Activated CD4-positive, CD25-positive, alpha-beta regulatory T cell treated with anti-CD3 and anti-CD28 coated beads, Interleukin-2, amount 50 U/mL, for 72 hours (primary cell): ENCODE data around the gene IL21R.
"Not testable (repeated sequence)": the region's sequence is repeated elsewhere in the genome, so short reads cannot be mapped to it uniquely, and the experiment has no call there.

Experiments used
- DNase-seq: peaks from one replicate; pipeline ENCODE4 v3.0.0; 2021

The IL21R gene

DNA sequence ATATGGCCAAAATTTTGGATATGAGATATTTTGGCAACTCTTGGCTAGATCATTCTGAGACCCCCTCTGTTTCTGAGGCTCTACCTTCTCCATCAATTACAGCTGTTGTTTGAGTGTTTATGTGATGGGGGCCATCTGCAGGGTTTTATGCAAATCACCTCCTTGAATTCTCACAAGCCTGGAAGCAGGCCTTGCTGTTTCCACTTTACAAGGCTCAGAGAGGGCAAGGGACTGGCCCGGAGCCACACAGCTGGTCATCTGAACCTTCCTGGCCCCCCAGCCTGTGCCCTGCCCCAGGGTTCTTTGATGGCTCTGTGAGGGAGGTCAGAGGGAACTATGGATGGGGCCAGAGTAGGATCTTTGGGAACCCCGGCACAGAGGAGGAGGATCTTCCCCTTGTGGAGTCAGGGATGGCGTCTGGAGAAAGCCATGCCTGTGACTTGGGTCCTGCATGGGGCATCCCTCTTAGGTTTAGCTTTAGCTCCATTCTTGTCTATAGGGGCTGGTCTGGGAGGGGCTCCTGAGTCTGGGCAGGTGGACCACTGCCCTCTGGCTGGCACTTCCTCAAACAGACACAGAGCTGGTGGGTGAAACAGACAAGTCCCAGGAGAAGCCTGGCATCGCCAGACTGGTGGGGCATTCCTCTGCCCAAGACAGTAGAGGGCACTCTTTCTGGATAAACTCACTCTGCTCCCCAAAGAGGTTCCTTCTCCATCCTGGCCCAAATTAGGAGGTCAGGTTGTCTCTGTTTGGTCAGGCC is 26.2 kb downstream of the IL21R start:
- DNase-seq = peak; percentile 27

DNA sequence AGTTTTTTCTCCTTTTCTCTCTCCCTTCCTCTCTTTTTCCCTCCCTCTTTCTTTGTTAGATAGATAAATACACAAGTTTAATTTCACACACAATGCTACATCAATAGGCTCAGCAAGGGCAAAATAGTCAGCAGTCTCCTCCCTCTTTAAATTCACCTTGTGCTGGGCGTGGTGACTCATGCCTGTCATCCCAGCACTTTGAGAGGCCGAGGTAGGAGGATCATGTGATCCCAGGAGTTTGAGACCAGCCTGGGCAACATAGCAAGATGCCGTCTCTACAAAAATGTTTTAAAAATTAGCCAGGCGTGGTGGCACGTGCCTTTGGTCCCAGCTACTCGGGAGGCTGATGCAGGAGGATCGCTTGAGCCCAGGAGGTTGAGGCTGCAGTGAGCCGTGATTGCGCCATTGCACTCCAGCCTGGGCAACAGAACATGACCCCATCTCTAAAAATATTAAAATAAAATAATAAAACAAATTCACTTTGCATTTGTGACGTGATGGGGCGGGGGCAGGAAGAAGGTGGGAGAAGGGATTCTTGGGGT is 27.4 kb downstream of the IL21R start:
- DNase-seq = no peak

DNA sequence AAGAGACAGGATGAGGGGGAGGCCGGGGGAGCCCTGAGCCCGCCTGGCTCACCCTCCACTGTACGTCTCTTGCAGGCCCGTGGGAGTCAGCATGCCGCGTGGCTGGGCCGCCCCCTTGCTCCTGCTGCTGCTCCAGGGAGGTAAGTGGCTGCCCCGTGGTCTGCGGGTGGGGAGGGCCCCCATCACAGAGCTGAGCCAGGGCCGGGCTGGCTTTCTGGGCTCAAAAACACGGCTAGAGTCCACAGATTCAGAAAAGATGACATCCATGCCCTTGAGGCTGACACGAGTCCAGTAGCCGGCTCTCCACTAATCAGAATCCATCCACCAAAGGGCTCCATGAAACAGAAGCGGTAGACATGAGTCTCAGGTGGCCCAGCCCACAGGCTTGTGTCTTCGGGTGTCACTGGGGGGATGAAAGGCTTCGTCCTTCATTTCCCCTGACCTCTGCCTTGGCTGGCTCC is 28.0 kb downstream of the IL21R start:
- DNase-seq = peak; percentile 30

DNA sequence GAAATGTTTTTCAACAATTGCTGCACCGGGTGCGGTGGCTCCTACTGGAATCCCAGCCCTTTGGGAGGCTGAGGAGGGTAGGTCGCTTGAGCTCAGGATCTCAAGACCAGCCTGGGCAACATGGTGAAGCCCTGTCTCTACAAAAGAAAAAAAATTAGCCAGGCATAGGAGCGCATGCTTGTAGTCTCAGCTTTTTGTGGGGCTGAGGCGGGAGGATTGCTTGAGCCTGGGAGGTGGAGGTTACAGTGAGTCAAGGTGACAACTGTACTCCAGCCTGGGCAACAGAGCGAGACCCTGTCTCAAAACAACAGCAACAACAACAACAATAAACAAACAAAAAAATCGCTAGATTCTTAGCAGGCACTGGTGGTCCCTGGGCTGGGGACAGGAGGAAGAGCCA is 28.5 kb downstream of the IL21R start:
- DNase-seq = no peak

DNA sequence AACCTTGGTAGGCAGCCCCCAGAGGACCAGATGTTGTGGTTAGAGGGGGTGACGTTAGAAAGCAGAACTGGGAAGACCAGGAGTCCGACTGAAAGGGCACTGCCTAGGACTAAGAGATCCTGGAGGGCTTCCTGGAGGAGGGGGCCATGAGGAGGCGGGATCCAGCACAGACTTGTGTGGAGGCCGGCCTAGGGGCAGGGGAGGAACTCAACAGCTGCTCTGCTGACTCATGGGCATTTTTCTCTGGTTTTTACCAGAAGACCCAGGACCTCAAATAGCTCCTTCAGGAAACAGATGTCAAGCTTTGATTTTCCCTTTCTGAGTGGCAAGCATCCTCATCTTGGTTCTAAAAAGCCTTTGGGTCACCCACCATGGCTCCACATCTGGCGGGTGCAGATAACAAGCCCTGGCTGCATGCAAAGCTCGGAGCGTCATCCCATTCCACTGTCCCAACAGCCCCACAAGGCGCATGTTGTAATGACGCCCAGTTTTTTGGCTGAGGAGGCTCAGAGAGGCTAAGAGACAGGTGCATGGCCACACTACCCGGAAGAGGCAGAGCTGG is 29.0 kb downstream of the IL21R start:
- peak; percentile 29 for DNase-seq

DNA sequence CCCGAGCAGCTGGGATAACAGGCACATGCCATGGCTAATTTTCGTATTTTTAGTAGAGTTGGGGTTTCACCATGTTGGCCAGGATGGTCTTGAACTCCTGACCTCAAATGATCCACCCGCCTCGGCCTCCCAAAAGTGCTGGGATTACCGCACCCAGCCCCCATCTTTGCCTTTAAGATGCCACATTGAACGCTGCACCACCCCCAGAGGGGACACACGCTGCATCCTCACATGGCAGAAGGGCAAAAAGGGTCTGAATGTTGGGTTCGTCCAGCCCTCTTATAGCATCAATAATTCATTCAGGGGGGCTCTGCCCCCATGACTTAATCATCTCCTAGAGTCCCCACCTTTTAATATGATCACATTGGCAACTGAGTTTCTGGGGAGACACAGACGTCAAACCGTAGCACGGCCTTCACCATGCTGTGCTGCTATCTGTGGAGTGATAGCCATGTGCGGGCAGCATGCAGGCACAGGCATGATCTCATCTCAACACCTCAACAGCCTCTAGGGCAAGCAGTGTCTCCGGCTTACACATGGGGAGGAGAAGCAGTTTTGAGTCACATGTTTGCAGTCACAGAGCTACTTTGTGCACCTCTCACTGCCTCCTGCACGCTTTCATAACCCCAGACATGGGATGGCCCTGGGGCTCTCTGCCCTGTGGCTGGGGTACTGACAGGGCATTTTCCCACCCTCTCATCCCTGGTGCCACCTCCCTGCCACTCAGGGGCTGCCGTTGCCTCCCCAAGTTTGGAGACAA is 30.0 kb downstream of the IL21R start:
- DNase-seq = peak; percentile 29

DNA sequence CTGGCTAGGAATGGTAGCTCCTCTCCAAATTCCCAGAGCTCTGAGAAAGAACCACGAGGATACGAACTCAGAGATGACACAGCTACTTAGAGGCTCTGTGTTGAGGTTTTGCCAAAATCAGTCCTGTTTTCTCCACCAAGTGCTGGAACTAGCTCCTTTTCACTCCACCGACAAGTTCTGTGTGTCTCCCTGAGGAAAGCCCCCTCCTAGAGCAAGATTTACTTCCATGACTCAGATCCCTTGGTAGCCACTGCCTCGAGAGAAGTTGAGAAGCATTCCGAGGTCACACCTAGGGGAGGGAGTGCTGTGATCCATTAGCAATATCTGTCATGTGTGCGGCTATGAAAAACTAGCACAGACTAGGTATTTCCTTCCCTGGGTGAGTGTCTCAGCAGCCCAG is 30.6 kb downstream of the IL21R start:
- no peak for DNase-seq

DNA sequence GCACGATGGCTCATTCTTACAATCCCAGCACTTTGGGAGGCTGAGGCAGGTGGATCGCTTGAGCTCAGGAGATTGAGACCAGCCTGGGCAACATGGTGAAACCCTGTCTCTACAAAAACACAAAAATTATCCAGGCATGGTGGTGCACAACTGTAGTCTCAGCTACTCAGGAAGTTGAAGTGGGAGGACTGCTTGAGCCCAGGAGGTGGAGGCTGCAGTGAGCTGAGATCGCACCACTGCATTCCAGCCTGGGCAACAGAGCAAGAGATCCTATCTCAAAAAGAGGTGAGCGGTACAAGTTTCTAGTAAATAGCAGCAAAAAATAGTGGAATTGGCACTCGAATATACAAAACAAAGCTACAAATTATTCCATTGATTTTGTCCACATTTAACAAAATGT is 31.2 kb downstream of the IL21R start:
- DNase-seq = not testable (repeated sequence)

DNA sequence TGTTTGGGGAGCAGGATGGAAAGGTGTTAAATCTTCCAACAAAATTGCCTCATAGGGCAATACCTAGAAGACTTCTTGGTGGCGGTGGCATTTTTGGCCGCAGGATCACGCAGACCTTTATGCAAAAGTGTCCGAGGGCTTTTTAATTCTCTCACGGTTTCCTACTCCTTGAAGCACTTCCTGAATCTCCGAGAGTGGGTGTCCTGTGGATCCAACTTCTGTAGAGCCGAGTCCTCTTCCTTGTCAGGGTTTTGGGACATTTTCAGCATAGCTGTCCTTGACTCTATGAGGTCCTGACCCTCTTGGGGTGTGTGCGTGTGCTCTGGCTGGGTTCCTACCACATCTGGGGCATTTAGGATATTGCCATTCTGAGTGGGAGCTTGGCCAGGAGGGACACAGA is 31.7 kb downstream of the IL21R start:
- DNase-seq = no peak

DNA sequence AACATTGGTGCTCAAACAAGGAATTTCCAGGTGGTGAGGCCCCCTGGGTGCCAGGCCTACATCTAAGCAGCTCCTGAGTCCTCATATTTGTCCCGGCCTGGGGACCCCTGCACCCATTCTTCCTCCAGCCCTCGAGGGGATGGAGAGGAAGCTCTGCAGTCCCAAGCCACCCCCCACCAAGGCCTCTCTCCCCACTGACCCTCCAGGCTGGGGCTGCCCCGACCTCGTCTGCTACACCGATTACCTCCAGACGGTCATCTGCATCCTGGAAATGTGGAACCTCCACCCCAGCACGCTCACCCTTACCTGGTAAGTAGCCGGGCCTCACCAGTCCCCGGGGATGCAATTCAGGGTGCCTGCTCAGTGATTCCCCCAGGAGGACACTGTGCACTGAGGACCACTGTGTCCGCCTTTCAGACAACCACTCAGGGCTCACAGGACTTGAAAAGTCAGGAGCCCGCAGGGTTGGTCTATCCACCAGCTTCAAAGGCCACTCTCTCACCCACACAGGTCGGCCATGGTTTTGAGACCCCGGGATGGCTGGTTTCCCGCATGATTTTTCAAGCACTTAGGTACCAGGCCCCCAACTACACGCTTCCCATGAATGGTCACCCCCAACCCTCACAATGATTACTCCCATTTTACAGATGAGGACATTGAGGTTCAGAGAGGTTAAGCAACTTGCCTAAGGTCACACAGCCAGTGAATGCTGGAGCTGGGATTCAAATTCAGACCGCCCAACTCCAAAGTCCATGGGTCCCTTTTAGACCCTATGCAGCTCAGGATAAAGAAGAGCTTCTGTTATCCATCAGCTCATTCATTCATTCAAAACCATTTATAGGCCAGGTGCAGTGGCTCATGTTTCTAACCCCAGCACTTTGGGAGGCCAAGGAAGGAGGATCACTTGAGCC is 32.4 kb downstream of the IL21R start:
- no peak for DNase-seq

DNA sequence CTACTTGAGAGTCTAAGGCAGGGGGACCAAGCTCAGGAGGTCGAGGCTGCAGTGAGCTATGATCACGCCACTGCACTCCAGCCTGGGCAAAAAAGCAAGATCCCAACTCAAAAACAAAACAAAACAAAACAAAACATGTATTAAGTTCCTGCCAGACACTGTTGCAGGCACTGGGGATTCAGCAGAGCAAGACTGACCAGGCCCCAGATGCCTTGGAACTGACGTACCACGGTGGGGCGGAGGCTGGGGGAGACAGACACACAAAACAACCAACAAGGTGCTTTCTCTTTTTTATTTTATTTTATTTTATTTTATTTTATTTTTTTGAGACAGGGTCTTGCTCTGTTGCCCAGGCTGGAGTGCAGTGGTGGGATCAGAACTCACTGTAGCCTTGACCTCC is 33.2 kb downstream of the IL21R start:
- not testable (repeated sequence) for DNase-seq

DNA sequence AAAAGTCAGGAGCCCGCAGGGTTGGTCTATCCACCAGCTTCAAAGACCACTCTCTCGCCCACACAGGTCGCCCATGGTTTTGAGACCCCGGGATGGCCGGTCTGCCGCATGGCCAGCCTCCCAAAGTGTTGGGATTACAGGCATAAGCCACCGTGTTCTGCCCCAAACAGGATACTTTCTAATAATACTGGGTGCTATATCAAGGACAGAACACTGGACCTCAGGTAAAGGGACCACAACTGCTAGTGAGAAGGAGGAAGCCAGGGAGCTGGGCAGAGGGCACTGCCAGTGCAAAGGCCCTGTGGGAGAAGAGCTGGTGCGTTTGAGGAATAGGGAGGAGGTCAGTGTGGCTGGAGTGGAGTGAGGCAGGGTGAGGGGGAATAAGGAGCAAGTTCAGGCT is 34.1 kb downstream of the IL21R start:
- DNase-seq = peak; percentile 27

DNA sequence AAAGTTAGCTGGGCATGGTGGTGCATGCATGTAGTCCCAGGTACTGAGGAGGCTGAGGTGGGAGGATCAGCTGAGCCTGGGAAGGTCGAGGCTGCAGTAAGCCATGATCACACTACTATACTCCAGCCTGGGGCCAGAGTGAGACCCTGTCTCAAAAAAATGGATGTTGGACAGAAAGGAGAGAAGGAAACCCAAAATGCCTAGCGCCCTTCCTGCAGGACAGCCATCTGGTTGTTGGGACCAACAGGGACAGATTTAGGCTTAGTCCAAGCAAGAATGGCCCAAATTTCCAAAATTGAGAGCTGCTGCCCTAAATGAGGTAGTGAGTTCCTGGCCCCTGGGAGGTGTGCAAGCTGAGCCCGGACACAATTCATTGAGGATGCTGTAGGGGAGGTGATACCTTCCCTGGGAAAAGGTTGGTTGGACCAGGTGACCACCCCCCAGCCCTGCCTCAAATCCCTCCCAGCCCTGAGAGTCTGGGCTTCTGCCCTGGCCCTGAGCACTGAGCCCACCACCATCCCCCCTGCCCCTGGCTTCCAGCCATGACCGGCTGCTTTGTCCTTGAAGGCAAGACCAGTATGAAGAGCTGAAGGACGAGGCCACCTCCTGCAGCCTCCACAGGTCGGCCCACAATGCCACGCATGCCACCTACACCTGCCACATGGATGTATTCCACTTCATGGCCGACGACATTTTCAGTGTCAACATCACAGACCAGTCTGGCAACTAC is 35.1 kb downstream of the IL21R start:
- peak; percentile 12 for DNase-seq

DNA sequence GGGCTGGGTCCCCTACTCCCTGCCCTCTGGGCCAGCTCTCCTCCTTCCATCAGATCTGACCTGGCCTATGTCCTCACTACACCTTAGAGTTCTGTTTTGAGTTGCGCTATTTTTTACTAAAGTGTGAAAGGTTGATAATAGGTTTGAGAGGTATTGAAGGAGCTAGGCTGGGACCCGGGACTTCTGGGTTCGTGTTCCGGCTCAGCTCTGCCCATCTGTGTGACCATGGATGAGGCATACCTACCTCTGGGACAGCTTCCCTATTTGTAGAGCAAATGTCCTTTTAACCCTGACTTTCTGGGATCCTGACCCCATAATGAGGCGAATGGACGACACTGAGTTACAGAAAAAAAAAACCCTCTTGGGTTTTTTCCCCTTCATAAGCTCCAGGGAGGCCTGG is 36.0 kb downstream of the IL21R start:
- DNase-seq = peak; percentile 9

DNA sequence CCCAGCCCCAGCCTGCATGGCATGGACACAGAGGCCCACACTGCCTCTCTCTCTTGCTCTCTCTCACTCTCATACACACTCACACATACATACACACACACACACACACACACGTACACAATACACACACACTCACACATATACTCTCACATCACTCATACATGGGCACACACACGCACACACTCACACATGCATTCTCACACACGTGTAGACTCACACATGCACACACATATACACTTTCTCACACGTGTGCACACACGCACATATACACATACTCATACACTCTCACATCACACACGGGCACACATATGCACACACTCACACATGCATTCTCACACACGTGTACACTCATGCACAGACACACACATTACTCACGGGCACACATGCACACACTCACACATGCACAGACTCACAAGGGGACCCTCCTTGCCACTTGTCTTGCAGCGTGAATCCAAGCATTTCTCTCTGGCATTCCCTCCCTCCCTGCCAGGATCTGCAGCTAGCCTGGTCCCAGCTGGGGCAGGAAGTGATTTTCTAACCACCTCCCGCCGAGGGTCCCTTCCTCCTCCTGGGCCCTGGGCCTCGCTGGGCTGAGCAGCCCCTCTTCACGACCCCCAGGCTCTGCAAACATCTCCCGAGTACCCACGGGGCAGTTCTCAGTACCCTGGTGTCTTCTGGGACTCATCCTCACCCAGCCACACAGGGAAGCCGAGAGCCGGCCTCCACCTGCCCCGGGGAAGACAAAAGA is 37.5 kb downstream of the IL21R start:
- DNase-seq = peak; percentile 21

DNA sequence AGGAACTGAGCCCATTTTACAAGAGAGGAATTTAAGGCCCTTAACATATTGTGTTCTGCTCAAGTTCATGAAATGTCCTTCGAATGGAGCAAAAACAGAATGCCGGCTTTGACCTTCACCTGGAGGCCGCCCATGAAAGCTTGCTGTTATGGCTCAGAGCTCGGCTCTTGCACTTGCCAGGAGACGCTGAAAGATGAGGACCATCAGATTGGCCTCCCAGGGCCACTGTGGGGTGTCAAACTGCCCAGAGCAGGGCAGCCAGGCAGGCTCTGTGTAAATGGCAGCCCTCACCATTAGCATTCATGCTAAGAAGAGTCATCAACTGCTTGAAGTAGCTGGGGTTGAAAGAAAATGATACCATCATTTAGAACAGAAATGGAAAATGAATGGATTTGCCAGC is 39.3 kb downstream of the IL21R start:
- DNase-seq = no peak

DNA sequence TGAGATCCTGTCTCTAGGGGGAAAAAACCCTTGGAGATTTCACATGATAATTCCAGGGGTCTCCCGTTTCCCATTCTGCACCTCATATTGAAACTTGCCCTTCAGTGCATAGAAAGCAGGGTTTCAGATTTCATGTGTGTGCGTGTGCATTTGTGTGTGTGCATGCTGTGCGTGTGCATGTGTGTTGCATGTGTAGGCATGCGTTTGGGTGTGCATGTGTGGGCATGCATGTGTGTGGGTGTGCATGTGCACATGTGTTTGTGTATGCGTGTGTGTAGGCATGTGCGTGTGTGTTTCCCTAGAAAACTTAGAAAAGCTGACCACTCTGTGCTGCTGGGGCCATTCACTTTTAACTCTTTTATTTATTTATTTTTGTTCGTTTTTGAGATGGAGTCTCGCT is 40.0 kb downstream of the IL21R start:
- no peak for DNase-seq

DNA sequence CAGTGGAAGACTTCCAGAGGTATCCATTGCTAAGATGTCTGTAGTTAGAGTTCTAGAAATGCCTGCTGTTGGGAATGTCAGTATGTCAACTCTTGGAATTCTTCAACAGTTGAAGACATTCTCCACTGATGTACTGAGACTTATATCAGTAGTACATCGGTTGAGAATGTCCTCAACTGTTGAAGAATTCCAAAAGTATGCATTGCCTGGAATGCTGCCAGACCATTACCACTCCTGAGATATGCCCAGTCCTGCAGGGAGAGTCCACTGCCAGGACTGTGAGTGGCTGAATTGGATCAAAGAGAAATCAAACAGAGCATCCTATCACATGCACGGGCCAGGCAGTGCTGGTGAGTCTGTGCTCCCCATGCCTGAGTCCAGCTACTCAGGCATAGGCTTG is 42.0 kb downstream of the IL21R start:
- DNase-seq = no peak

DNA sequence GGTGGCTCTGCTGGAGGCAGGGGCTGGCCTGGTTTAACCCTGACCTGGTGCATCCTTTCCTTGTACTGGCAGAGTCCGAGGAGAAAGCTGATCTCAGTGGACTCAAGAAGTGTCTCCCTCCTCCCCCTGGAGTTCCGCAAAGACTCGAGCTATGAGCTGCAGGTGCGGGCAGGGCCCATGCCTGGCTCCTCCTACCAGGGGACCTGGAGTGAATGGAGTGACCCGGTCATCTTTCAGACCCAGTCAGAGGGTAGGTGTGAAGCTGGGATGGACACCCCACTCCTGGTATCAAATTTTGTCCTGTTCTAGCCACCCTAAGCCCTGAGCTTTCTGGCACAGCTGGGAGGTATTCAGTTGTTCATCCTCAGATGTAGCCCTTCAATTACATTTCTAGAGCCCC is 42.5 kb downstream of the IL21R start:
- DNase-seq = no peak

DNA sequence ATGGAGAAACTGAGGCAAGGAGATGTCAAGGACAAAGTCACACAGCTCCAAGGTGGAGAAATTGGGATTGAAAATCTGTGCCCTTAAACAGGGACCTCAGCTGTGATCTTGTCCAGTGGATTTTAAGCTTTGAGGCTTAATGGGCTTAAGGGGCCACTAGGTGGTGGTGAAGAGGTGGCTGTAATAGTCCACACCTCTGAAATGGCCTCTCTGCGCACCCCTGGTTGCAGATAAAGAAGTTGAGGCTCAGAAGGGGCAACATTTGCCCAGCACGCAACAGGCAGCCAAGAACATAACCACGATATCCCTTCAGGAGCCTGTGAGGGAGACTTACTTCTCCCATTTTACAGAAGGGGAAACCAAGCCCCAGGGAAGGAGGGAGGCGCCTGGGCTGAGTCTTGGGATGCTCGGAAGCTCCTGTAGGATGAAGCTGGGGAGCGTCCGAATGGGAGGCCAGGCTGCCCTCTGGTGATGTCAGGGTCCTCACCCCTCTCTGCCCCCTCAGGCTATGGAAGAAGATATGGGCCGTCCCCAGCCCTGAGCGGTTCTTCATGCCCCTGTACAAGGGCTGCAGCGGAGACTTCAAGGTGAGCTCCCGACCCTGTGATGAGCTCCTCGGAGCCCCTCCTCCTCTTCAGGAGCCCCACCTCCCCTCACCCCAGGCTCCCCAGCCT is 43.7 kb downstream of the IL21R start:
- DNase-seq = no peak

DNA sequence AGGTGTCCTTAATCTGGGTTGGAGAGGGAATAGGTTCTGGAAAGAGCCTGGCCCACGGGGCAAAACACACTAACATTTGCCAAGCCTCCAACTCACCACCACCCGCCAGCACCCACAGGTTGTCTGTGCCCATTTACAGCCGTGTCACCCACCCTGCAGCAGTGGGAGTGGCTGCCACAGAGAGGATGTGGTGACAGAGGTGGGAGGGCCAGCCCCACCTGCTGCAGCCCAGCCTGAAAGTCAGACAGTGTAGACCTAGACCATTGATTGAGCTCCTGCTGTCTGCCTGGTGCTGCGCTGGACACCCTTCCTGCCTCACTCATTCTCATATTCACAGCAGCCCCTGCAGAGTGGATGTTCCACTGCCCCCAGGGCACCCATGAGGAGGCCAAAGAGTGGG is 44.7 kb downstream of the IL21R start:
- DNase-seq = peak; percentile 56
